ENCODE data around the gene MPRIP. TPM values are rescaled to one million over a fixed set of nuclear protein-coding genes. Genes with fewer than 3 reads are reported as not detected.

MPRIP gene
- total RNA-seq, 1 experiment from 2014 or later, result 132 TPM

- Histone ChIP-seq H3K56ac (ENCODE audit: insufficient read length, low read depth, low read length) (no peak overlapping the region), H2BK15ac (ENCODE audit: low read depth, low read length) (no peak overlapping the region), H3T11ph (ENCODE audit: low read length) (no peak overlapping the region), H2AK5ac (ENCODE audit: insufficient read length, low read length) (no peak overlapping the region), H2BK12ac (ENCODE audit: insufficient read length, low read depth, low read length) (no peak overlapping the region), H3K79me2 (ENCODE audit: insufficient read depth, low read length) (no peaks in the 10 kb centered on the region), H2BK5ac (ENCODE audit: insufficient read length, low read length) (no peak overlapping the region), H4K20me1 (ENCODE audit: control insufficient read depth, insufficient read depth, insufficient read length) (no peaks in the 10 kb centered on the region), H3K4ac (ENCODE audit: low read depth, low read length) (no peak overlapping the region), H3K9me3 (ENCODE audit: control insufficient read depth, low read depth, low read length) (no peaks in the 10 kb centered on the region), H4K8ac (replicated peaks; ENCODE audit: insufficient read length, low read depth, low read length) (no peak overlapping the region), H3K4me1 (ENCODE audit: insufficient read depth, low read length) (no peaks in the 10 kb centered on the region), H3K14ac (ENCODE audit: insufficient read depth, low read length) (no peak overlapping the region), H2AFZ (ENCODE audit: low read length) (no peak overlapping the region), H4K91ac (ENCODE audit: insufficient read length, low read depth, low read length) (no peak overlapping the region), H3K27me3 (ENCODE audit: insufficient read depth, low read length) (no peaks in the 10 kb centered on the region), H3K79me1 (ENCODE audit: insufficient read depth, low read depth, low read length, poor library complexity, severe bottlenecking) (no peaks in the 10 kb centered on the region), H2BK20ac (ENCODE audit: low read depth, low read length, poor library complexity, severe bottlenecking) (no peak overlapping the region), H3K9ac (ENCODE audit: extremely low read depth, insufficient read length, low read length) (no peak overlapping the region), H3K27ac (ENCODE audit: insufficient read length, low read depth, low read length) (no peak overlapping the region), H3K4me2 (ENCODE audit: insufficient read depth, insufficient read length, low read length) (no peak overlapping the region), H4K5ac (ENCODE audit: insufficient read length, low read depth, low read length) (no peak overlapping the region), H3K23ac (ENCODE audit: insufficient read length, low read depth, low read length) (no peak overlapping the region), H3K23me2 (ENCODE audit: insufficient read length, low read depth, low read length, poor library complexity, severe bottlenecking) (no peaks in the 10 kb centered on the region), H3K18ac (ENCODE audit: insufficient read length, low read depth, low read length) (no peak overlapping the region), H2BK120ac (ENCODE audit: low read depth, low read length, poor library complexity, severe bottlenecking) (no peak overlapping the region)
- no peaks in the 10 kb centered on the region for H3K27me3 Mint-ChIP-seq (ENCODE audit: low read depth)
- H3K4me1 Mint-ChIP-seq, result 0 out of 4 replicates have a peak, but pooled peaks cover 0 to 3% of the 10 kb centered on the region in 2 experiments
- DNase-seq, result no peak
- H3K36me3 Mint-ChIP-seq (ENCODE audit: insufficient read depth in 1 of 3, low read depth in 3 of 3), result peaks cover 16 to 54% (median 35%) of the 10 kb centered on the region in 3 experiments; a peak in 6 of 7 replicates
- no peak overlapping the region for H3K4me3 Mint-ChIP-seq
- no CpG with 5 or more reads among the region's 23 CpGs for WGBS (ENCODE audit: extremely low coverage, insufficient read length, low lambda C conversion rate)
- H3K27ac Mint-ChIP-seq, result peak overlapping the region in 1 of 3 experiments; percentile 83; a peak in 1 of 7 replicates
- TF ChIP-seq, protein P1, sequence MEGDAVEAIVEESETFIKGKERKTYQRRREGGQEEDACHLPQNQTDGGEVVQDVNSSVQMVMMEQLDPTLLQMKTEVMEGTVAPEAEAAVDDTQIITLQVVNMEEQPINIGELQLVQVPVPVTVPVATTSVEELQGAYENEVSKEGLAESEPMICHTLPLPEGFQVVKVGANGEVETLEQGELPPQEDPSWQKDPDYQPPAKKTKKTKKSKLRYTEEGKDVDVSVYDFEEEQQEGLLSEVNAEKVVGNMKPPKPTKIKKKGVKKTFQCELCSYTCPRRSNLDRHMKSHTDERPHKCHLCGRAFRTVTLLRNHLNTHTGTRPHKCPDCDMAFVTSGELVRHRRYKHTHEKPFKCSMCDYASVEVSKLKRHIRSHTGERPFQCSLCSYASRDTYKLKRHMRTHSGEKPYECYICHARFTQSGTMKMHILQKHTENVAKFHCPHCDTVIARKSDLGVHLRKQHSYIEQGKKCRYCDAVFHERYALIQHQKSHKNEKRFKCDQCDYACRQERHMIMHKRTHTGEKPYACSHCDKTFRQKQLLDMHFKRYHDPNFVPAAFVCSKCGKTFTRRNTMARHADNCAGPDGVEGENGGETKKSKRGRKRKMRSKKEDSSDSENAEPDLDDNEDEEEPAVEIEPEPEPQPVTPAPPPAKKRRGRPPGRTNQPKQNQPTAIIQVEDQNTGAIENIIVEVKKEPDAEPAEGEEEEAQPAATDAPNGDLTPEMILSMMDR (conservative IDR thresholded peaks at IDR 0.05), result no peak
- no peaks in the 10 kb centered on the region for H3K9me3 Mint-ChIP-seq
These were observed 123.5 kb downstream of the MPRIP start for GRCh38 chr17:17165666-17166308.

Data from H9 (cell line).